Astrocyte of the cerebellum (primary cell): ENCODE measurements around the gene CYP27C1.
A peak's percentile ranks its signal among the peaks of the same experiment; 100 is the strongest.

Experiments used
- DNase-seq: peaks from one replicate; pipeline ENCODE4 v3.0.0-alpha.2; 2011; ENCODE audit warnings: low read depth
- H3K4me3 ChIP-seq: 2 replicates; pipeline ENCODE4 v1.5.1; 2011; ENCODE audit warnings: mild to moderate bottlenecking, low read depth, low read length, moderate library complexity
- in situ Hi-C: cut with HindIII; loops from 2 replicates; pipeline ENCODE4 v1.10.0; 2017; ENCODE audit warnings: low sequenced_read_pairs
- TF ChIP-seq, protein P1 (sequence below): IDR thresholded peaks from 2 replicates; pipeline ENCODE4 v1.5.1; 2012; ENCODE audit warnings: low read length, low read depth, moderate library complexity, mild to moderate bottlenecking; ENCODE audit errors: missing control alignments

The CYP27C1 gene

DNA sequence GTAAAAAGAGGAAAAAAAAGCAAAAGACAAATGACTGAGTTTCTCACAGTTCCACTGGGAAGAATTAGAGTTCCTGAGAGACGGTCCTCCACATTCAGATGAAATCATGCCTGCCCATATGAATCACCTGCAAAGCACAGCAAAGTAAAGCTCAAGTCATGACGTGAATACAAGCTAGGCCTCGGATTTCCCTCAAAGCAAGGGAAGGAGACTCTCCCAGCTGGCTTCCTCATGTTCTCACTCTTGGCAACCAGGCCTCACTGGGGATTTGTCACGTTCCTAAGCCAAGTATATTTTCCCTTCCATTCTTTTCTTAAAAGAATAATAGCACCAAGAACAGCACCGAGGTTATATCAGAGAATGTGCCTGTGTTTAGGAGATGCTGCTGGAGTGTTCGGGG, 47.0 kb downstream of the CYP27C1 start:
- peak; percentile 73 for DNase-seq
- H3K4me3 ChIP-seq = no peak overlapping the region
- TF ChIP-seq, protein P1, sequence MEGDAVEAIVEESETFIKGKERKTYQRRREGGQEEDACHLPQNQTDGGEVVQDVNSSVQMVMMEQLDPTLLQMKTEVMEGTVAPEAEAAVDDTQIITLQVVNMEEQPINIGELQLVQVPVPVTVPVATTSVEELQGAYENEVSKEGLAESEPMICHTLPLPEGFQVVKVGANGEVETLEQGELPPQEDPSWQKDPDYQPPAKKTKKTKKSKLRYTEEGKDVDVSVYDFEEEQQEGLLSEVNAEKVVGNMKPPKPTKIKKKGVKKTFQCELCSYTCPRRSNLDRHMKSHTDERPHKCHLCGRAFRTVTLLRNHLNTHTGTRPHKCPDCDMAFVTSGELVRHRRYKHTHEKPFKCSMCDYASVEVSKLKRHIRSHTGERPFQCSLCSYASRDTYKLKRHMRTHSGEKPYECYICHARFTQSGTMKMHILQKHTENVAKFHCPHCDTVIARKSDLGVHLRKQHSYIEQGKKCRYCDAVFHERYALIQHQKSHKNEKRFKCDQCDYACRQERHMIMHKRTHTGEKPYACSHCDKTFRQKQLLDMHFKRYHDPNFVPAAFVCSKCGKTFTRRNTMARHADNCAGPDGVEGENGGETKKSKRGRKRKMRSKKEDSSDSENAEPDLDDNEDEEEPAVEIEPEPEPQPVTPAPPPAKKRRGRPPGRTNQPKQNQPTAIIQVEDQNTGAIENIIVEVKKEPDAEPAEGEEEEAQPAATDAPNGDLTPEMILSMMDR = no peak
- in situ Hi-C loops = no loop called here

GRCh38 chr2:127172306-127172705, 47.8 kb downstream of the CYP27C1 start:
- in situ Hi-C loops = no loop called here
- TF ChIP-seq, protein P1 = no peak
- no peak for DNase-seq
- H3K4me3 ChIP-seq = no peak overlapping the region

- no peak for DNase-seq
- TF ChIP-seq, protein P1 = no peak
- in situ Hi-C loops = no loop called here
- no peak overlapping the region for H3K4me3 ChIP-seq
Measured at GRCh38 chr2:127170452-127171197, 49.5 kb downstream of the CYP27C1 start.

DNA sequence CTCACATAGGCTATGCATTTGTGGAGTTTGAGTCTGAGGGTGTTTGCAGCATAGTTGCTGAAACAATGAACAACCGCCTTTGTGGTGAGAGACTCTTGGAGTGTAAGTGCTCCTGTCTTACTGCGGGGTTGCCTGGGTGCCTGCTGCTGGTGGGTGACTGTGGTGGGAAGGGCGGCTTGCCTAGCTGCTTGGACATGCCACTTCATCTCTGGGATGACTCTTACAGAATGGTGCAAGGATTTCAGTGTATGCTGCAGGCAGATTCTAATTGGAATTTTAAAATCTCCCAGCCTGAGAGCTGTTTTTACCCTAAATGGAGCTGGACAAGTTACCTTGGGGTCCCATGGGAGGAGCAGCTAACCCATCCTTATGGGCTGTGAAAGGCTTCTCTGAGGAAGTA, 50.1 kb downstream of the CYP27C1 start:
- TF ChIP-seq, protein P1 = no peak
- in situ Hi-C loops = no loop called here
- no peak for DNase-seq
- H3K4me3 ChIP-seq = no peak overlapping the region

- no peak for DNase-seq
- in situ Hi-C loops = no loop called here
- H3K4me3 ChIP-seq = no peak overlapping the region
- TF ChIP-seq, protein P1 = no peak
Measured at GRCh38 chr2:127169066-127169660, 50.9 kb downstream of the CYP27C1 start.

DNA sequence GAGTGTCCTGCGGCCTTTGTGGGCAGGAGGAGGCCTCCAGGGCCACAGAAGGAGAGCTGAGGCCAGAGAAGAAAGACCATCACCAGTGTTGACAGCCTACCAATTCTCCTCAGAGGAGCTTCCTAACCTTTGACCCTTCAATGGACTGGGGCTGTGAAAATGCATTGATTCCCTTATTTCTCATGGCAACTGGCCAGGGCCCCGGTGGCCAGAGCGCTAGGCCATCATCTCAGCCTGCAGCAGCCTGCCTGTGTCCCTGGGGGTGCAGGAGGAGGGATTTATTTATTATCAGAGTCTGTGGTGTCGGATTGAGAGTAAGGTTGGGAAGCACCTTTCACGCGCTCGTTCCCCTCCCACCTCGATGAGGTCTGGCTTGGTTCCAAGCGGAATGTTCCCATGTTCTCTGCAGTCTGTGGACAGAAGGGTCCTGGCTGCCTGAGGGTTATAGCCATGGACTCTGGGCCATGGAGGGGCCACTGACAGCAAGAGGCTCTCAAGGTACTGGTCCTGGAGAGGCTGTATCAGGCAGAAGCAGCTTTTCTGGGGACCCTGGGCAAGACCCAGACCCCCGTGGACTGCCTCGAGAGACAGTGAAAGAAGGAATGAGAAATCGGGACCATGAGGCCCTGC, 53.8 kb downstream of the CYP27C1 start:
- TF ChIP-seq, protein P1 = no peak
- H3K4me3 ChIP-seq = no peak overlapping the region
- in situ Hi-C loops = no loop called here
- DNase-seq = no peak
